Muscle of back (tissue), 11 donors: ENCODE results near the gene MRC2. TPM values are rescaled to one million over a fixed set of nuclear protein-coding genes. Genes with fewer than 3 reads are reported as not detected.

Experiments used
- DNase-seq, 3 donors: peaks; one replicate each; pipeline versions ENCODE4 v3.0.0 to v3.0.0-alpha.2; 2013
- polyA plus RNA-seq, 10 donors: library from polyadenylated mRNA; unstranded; fragments of 120-200 nt; gene quantifications; one replicate each; pipeline ENCODE4 v1.2.1, GENCODE V29; 2013; ENCODE audit not compliant: insufficient read length in 10 of 10

Gene MRC2
- polyA plus RNA-seq, 10 donors = 112 to 237 (median 150) TPM

- DNase-seq = no peak
These were observed 3.1 kb downstream of the MRC2 start for GRCh38 chr17:62630365-62631085.

- DNase-seq = no peak
These were observed 3.8 kb downstream of the MRC2 start for GRCh38 chr17:62631086-62631935.

GRCh38 chr17:62631936-62632924, 4.8 kb downstream of the MRC2 start:
- no peak for DNase-seq

- DNase-seq = no peak
These were observed 10.3 kb downstream of the MRC2 start for GRCh38 chr17:62637809-62638208.

GRCh38 chr17:62641153-62641552, 13.7 kb downstream of the MRC2 start:
- no peak for DNase-seq

- no peak for DNase-seq
These were observed 14.5 kb downstream of the MRC2 start for GRCh38 chr17:62641951-62642350.

GRCh38 chr17:62643496-62643895, 16.0 kb downstream of the MRC2 start:
- no peak for DNase-seq

GRCh38 chr17:62644487-62645173, 17.2 kb downstream of the MRC2 start:
- no peak for DNase-seq

- peak in 1 of 3 donors; percentile 69 for DNase-seq
These were observed 20.9 kb downstream of the MRC2 start for GRCh38 chr17:62648251-62648955.

GRCh38 chr17:62648956-62649294, 21.5 kb downstream of the MRC2 start:
- DNase-seq = no peak

- DNase-seq = no peak
These were observed 22.1 kb downstream of the MRC2 start for GRCh38 chr17:62649570-62649969.

- no peak for DNase-seq
These were observed 23.1 kb downstream of the MRC2 start for GRCh38 chr17:62650587-62650986.

GRCh38 chr17:62652251-62653001, 25.0 kb downstream of the MRC2 start:
- peak in 1 of 3 donors; percentile 72 for DNase-seq

- DNase-seq = peak in 2 of 3 donors; percentile 77 to 84
These were observed 25.7 kb downstream of the MRC2 start for GRCh38 chr17:62653002-62653825.

GRCh38 chr17:62653826-62654761, 26.6 kb downstream of the MRC2 start:
- DNase-seq = peak; percentile 58 to 91 (median 85)

- no peak for DNase-seq
These were observed 28.2 kb downstream of the MRC2 start for GRCh38 chr17:62655656-62656055.

GRCh38 chr17:62656446-62656845, 29.0 kb downstream of the MRC2 start:
- DNase-seq = no peak
